Hepatocyte (in vitro differentiated cells): ENCODE data around the gene SPATA19. TPM values are rescaled to one million over a fixed set of nuclear protein-coding genes. Genes with fewer than 3 reads are reported as not detected.

ENCODE experiments used
- DNase-seq: peaks from one replicate; pipeline ENCODE4 v3.0.0-alpha.2; 2016; ENCODE audit warnings: low spot score
- H2AFZ ChIP-seq: fragments of 200-600 bp; sonication (generic); 2 replicates; pipeline ENCODE4 v1.6.0; 2016; ENCODE audit warnings: antibody characterized with exemption, mild to moderate bottlenecking
- H3K27ac ChIP-seq: fragments of 200-600 bp; sonication (generic); 2 replicates; pipeline ENCODE4 v1.5.1; 2016; ENCODE audit warnings: mild to moderate bottlenecking
- H3K27me3 ChIP-seq: fragments of 200-600 bp; sonication (generic); 2 replicates; pipeline ENCODE4 v1.6.1; 2016
- H3K36me3 ChIP-seq: fragments of 200-600 bp; sonication (generic); replicated peaks from 2 replicates; pipeline ENCODE4 v1.5.1; 2016; ENCODE audit warnings: low read depth; ENCODE audit not compliant: insufficient read depth
- H3K4me1 ChIP-seq: fragments of 200-600 bp; sonication (generic); 2 replicates; pipeline ENCODE4 v1.5.1; 2016; ENCODE audit warnings: mild to moderate bottlenecking, moderate library complexity; ENCODE audit not compliant: insufficient read depth
- H3K4me2 ChIP-seq: fragments of 200-600 bp; sonication (generic); 2 replicates; pipeline ENCODE4 v1.6.0; 2016
- H3K4me3 ChIP-seq: fragments of 200-600 bp; sonication (generic); 2 replicates; pipeline ENCODE4 v1.5.1; 2016; ENCODE audit warnings: mild to moderate bottlenecking
- H3K79me2 ChIP-seq: fragments of 200-600 bp; sonication (generic); 2 replicates; pipeline ENCODE4 v1.6.0; 2017; ENCODE audit warnings: mild to moderate bottlenecking
- H3K9me2 ChIP-seq: fragments of 200-600 bp; sonication (generic); replicated peaks from 2 replicates; pipeline ENCODE4 v1.6.0; 2017; ENCODE audit warnings: mild to moderate bottlenecking; ENCODE audit not compliant: insufficient read depth
- H3K9me3 ChIP-seq: fragments of 200-600 bp; sonication (generic); 2 replicates; pipeline ENCODE4 v1.5.1; 2016; ENCODE audit warnings: low read depth, mild to moderate bottlenecking
- H4K20me1 ChIP-seq: fragments of 200-600 bp; sonication (generic); 2 replicates; pipeline ENCODE4 v1.6.0; 2016; ENCODE audit warnings: mild to moderate bottlenecking; ENCODE audit not compliant: insufficient read depth, poor library complexity, severe bottlenecking
- CTCF ChIP-seq: fragments of 200-600 bp; sonication (generic); IDR thresholded peaks from 2 replicates; pipeline ENCODE4 v1.5.1; 2016; ENCODE audit warnings: antibody characterized with exemption, mild to moderate bottlenecking; ENCODE audit not compliant: poor library complexity
- EZH2 ChIP-seq: fragments of 200-600 bp; sonication (generic); IDR thresholded peaks from 2 replicates; pipeline ENCODE4 v1.6.1; 2016; ENCODE audit warnings: antibody characterized with exemption, mild to moderate bottlenecking, borderline replicate concordance
- EZH2phosphoT487 ChIP-seq: fragments of 200-600 bp; sonication (generic); IDR thresholded peaks from one replicate; pipeline ENCODE4 v1.6.1; 2018; ENCODE audit warnings: antibody characterized with exemption, mild to moderate bottlenecking, low read depth, moderate library complexity; ENCODE audit not compliant: unreplicated experiment, severe bottlenecking
- WGBS: methylation state at CpG from one replicate; pipeline ENCODE4 v1.1.6; 2016; ENCODE audit warnings: low lambda C conversion rate; ENCODE audit errors: missing lambda C conversion rate; 5-methylcytosine and 5-hydroxymethylcytosine counted together
- polyA plus RNA-seq: library from polyadenylated mRNA; unstranded; fragments of >200 nt; fragmentation: Nextera tagmentation; extraction: Ambion mirVana; gene quantifications from 2 replicates; pipeline ENCODE4 v1.2.1, GENCODE V29; 2016
- total RNA-seq: library from RNA; depleted of rRNA; stranded (reverse); fragments of >200 nt; gene quantifications from 2 replicates; pipeline ENCODE4 v1.2.3, GENCODE V29; 2014

SPATA19 gene
- total and polyA plus RNA-seq, 2 experiments from 2014 or later, result not detected

- no peak for DNase-seq
- no peak overlapping the region for H3K4me2 ChIP-seq
- H4K20me1 ChIP-seq, result no peaks in the 10 kb centered on the region
- 81% methylated on average over 6 of the region's 6 CpGs for WGBS
- H3K79me2 ChIP-seq, result no peaks in the 10 kb centered on the region
- H3K4me1 ChIP-seq, result no peaks in the 10 kb centered on the region
- no peaks in the 10 kb centered on the region for H3K9me2 ChIP-seq
- TF ChIP-seq EZH2phosphoT487 (no peak), CTCF (no peak), EZH2 (no peak)
- no peaks in the 10 kb centered on the region for H3K36me3 ChIP-seq
- peaks cover 20% of the 10 kb centered on the region for H3K27me3 ChIP-seq
- H3K4me3 ChIP-seq, result no peak overlapping the region
- H3K27ac ChIP-seq, result no peak overlapping the region
- H2AFZ ChIP-seq, result no peak overlapping the region
- H3K9me3 ChIP-seq, result no peaks in the 10 kb centered on the region
These were observed 22.1 kb downstream of the SPATA19 start for GRCh38 chr11:133823211-133823610.

- Histone ChIP-seq H3K27ac (no peak overlapping the region), H3K9me3 (no peaks in the 10 kb centered on the region), H2AFZ (no peak overlapping the region), H3K4me3 (no peak overlapping the region), H3K9me2 (no peaks in the 10 kb centered on the region), H3K4me1 (no peaks in the 10 kb centered on the region), H3K36me3 (no peaks in the 10 kb centered on the region), H3K4me2 (no peak overlapping the region), H3K27me3 (peaks cover 20% of the 10 kb centered on the region), H4K20me1 (no peaks in the 10 kb centered on the region), H3K79me2 (no peaks in the 10 kb centered on the region)
- WGBS, result 42% methylated on average over 8 of the region's 8 CpGs
- peak; percentile 87 for DNase-seq
- TF ChIP-seq EZH2phosphoT487 (no peak), EZH2 (no peak), CTCF (peak; percentile 75)
These were observed 23.5 kb downstream of the SPATA19 start for GRCh38 chr11:133821776-133822175.

GRCh38 chr11:133819746-133820315 is 25.5 kb downstream of the SPATA19 start:
- Histone ChIP-seq H3K4me3 (no peak overlapping the region), H2AFZ (no peak overlapping the region), H4K20me1 (no peaks in the 10 kb centered on the region), H3K27ac (no peak overlapping the region), H3K79me2 (no peaks in the 10 kb centered on the region), H3K4me2 (no peak overlapping the region), H3K27me3 (peaks cover 27% of the 10 kb centered on the region), H3K9me2 (no peaks in the 10 kb centered on the region), H3K9me3 (no peaks in the 10 kb centered on the region), H3K36me3 (no peaks in the 10 kb centered on the region), H3K4me1 (no peaks in the 10 kb centered on the region)
- 61% methylated on average over 6 of the region's 6 CpGs for WGBS
- DNase-seq, result no peak
- TF ChIP-seq EZH2 (no peak), CTCF (no peak), EZH2phosphoT487 (no peak)

GRCh38 chr11:133819114-133819513 is 26.2 kb downstream of the SPATA19 start:
- TF ChIP-seq EZH2phosphoT487, result no peak
- Histone ChIP-seq H3K9me2 (no peaks in the 10 kb centered on the region), H3K4me1 (no peaks in the 10 kb centered on the region), H3K9me3 (no peaks in the 10 kb centered on the region), H4K20me1 (no peaks in the 10 kb centered on the region), H2AFZ (no peak overlapping the region), H3K27me3 (peaks cover 32% of the 10 kb centered on the region), H3K4me2 (no peak overlapping the region), H3K4me3 (no peak overlapping the region), H3K27ac (no peak overlapping the region), H3K79me2 (no peaks in the 10 kb centered on the region), H3K36me3 (no peaks in the 10 kb centered on the region)
- WGBS, result 97% methylated on average over 10 of the region's 10 CpGs
- DNase-seq, result no peak
